T-cell (primary cell): Measurements from ENCODE around the gene LHFPL2. TPM values are rescaled to one million over a fixed set of nuclear protein-coding genes. Genes with fewer than 3 reads are reported as not detected.

ENCODE experiments used
- ATAC-seq, 4 experiments: fragments of 200-7000 bp in 3 of 4; fragments of 150-1000 bp in 1 of 4; cut with Tn5 transposase; replicated peaks in 1 of 4; 1 replicate in 3 of 4; 2 replicates in 1 of 4; pipeline ENCODE4 v1.10.0; 2021; ENCODE audit warnings: moderate library complexity in 3 of 4, mild to moderate bottlenecking in 2 of 4, moderate number of reproducible peaks in 1 of 4
- CTCF ChIA-PET, 2 donors: fragments of 300-600 bp; sonication (Branson Sonifier 250); formaldehyde crosslinking; loops; one replicate each; lab custom pipeline; 2022; ENCODE audit warnings: antibody characterized with exemption in 2 of 2; lab: Charles Lee
- POLR2A ChIA-PET, 2 donors: fragments of 300-600 bp; sonication (Branson Sonifier 250); formaldehyde crosslinking; loops; one replicate each; lab custom pipeline; 2022; ENCODE audit warnings: antibody characterized with exemption in 2 of 2; lab: Charles Lee
- DNase-seq, 35 experiments: peaks; one replicate each; pipeline versions ENCODE4 v3.0.0 to v3.0.0-alpha.2; 2013 to 2023
- H3K27ac ChIP-seq: one replicate; pipeline ENCODE4 v1.5.1; 2013; ENCODE audit warnings: low read length
- H3K27me3 ChIP-seq, 2 experiments: replicated peaks in 1 of 2; 1 replicate in 1 of 2; 2 replicates in 1 of 2; pipeline versions ENCODE4 v1.6.1 to v1.7.0; 2013; ENCODE audit warnings: low read length in 1 of 2, mixed read lengths in 1 of 2; ENCODE audit not compliant: control insufficient read depth in 2 of 2, insufficient read depth in 2 of 2; ENCODE audit errors: extremely low read depth in 1 of 2
- H3K36me3 ChIP-seq, 2 donors: 1 replicate in 1 of 2; 2 replicates in 1 of 2; pipeline versions ENCODE4 v1.6.1 to v1.7.0; 2013; ENCODE audit warnings: low read length in 1 of 2; ENCODE audit not compliant: control insufficient read depth in 2 of 2, insufficient read depth in 1 of 2; ENCODE audit errors: extremely low read depth in 1 of 2
- H3K4me1 ChIP-seq, 2 experiments: 1 replicate in 1 of 2; 2 replicates in 1 of 2; pipeline versions ENCODE4 v1.6.1 to v1.7.0; 2013; ENCODE audit warnings: low read length in 2 of 2, mixed read lengths in 1 of 2; ENCODE audit not compliant: insufficient read depth in 2 of 2, control insufficient read depth in 1 of 2; ENCODE audit errors: extremely low read depth in 1 of 2
- H3K4me3 ChIP-seq, 2 donors: 1 replicate in 1 of 2; 2 replicates in 1 of 2; pipeline versions ENCODE4 v1.5.1 to v1.7.0; 2013; ENCODE audit warnings: mild to moderate bottlenecking in 2 of 2, low read length in 1 of 2, moderate library complexity in 1 of 2; ENCODE audit not compliant: control insufficient read depth in 1 of 2; ENCODE audit errors: extremely low read depth in 1 of 2
- H3K9me3 ChIP-seq: 2 replicates; pipeline ENCODE4 v1.7.0; 2013
- H3K27ac Mint-ChIP-seq, 2 donors: one replicate each; pipeline ENCODE4 v1.8.0; 2020 to 2021; ENCODE audit warnings: mild to moderate bottlenecking in 2 of 2, mixed read lengths in 2 of 2
- H3K27me3 Mint-ChIP-seq, 2 donors: one replicate each; pipeline ENCODE4 v1.8.0; 2021 to 2022; ENCODE audit warnings: mixed read lengths in 2 of 2
- H3K36me3 Mint-ChIP-seq: one replicate; pipeline ENCODE4 v1.8.0; 2021; ENCODE audit warnings: mixed read lengths
- H3K4me1 Mint-ChIP-seq, 3 donors: one replicate each; pipeline ENCODE4 v1.8.0; 2020 to 2022; ENCODE audit warnings: mixed read lengths in 3 of 3, mild to moderate bottlenecking in 1 of 3
- H3K4me3 Mint-ChIP-seq, 3 donors: one replicate each; pipeline ENCODE4 v1.8.0; 2020 to 2022; ENCODE audit warnings: mild to moderate bottlenecking in 3 of 3, mixed read lengths in 3 of 3, moderate library complexity in 3 of 3
- H3K9me3 Mint-ChIP-seq, 3 donors: one replicate each; pipeline ENCODE4 v1.8.0; 2020 to 2022; ENCODE audit warnings: mixed read lengths in 3 of 3
- WGBS: methylation state at CpG from one replicate; pipeline ENCODE4 v1.1.5; 2013; ENCODE audit warnings: missing lambda C conversion rate; ENCODE audit not compliant: insufficient coverage; 5-methylcytosine and 5-hydroxymethylcytosine counted together
- total RNA-seq, 35 experiments: library from RNA in 6 of 35; stranded (reverse) in 6 of 35; fragments of 120-200 nt in 1 of 35; gene quantifications; one replicate each; pipeline versions ENCODE4 v1.2.1 to v1.2.4 and lab custom pipeline; 2013 to 2026

The LHFPL2 gene
- total RNA-seq, 5 donors from 2014 or later (not counting 1 experiment from before 2014, with no cell fraction given): 0.19 to 1.9 (median 0.82) TPM

DNA sequence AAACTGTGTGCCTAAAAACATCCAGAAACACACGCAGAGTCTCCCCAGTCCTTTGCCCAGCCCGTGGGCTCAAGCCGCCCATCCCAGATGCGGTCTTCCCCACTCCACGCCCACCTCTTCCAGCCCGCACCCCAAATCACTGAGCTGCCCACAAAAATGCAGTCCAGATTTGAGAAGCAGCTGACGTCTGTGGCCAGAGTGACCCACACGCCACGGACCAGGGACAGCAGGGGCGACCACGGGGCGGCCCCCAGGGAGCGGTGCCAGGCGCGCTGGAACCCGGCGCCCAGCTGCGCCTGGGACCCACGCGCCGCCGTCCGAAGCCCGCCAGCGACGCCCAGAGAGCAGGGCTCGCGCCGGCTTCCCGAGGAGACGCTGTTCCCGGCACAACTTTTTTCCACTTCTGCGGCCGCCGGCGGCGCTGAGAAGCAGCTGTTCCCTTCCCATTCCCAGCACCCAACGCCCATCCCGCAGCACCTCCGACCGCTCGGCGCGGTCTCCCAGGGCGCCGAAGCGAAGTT, 674 bp downstream of the LHFPL2 start:
- no peaks in the 10 kb centered on the region for H3K36me3 Mint-ChIP-seq
- no peak overlapping the region for H3K27ac ChIP-seq
- H3K27me3 ChIP-seq: peaks cover 2 to 41% of the 10 kb centered on the region in 2 experiments
- H3K27ac Mint-ChIP-seq: no peak overlapping the region
- peaks cover 7 to 15% of the 10 kb centered on the region in 2 experiments for H3K4me1 ChIP-seq
- ATAC-seq: no peak
- H3K4me3 Mint-ChIP-seq: peak overlapping the region; percentile 68 to 75 (median 73)
- ChIA-PET POLR2A (no interaction called here), CTCF (no interaction called here)
- DNase-seq: no peak
- H3K27me3 Mint-ChIP-seq: peaks cover 38 to 57% of the 10 kb centered on the region in 2 donors
- WGBS: 5% methylated on average over 47 of the region's 47 CpGs
- H3K9me3 ChIP-seq: no peaks in the 10 kb centered on the region
- H3K4me1 Mint-ChIP-seq: peaks cover 15 to 19% (median 16%) of the 10 kb centered on the region in 3 donors
- H3K4me3 ChIP-seq: peak overlapping the region in 1 of 2 donors; percentile 68
- H3K36me3 ChIP-seq: no peaks in the 10 kb centered on the region
- H3K9me3 Mint-ChIP-seq: no peaks in the 10 kb centered on the region

DNA sequence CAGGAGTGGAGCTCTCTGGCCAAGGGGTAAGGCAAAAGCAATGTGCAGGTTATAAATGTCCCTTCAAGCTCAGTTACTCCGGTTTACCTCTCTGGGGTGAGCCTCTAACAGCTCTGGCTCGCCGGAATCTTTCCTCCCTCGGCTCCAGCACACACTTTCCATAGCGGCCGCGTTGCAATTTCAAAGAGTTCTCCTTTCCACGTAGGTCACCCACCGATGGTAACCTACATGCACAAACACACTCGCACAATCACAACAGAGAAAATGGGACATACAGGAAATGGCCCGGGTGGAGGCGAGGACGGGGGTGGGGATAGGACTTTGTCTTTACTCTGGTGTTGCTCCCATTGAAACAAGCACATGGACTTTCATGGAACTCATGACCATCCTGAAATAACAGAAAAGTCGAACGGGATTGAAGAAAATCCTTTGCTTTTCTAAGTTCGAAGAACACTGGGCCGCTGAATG, 1.2 kb downstream of the LHFPL2 start:
- Mint-ChIP-seq H3K9me3 (no peaks in the 10 kb centered on the region), H3K4me1 (peaks cover 15 to 19% (median 16%) of the 10 kb centered on the region in 3 donors), H3K27ac (peak overlapping the region in 1 of 2 donors; percentile 6), H3K27me3 (peaks cover 41 to 61% of the 10 kb centered on the region in 2 donors), H3K36me3 (no peaks in the 10 kb centered on the region), H3K4me3 (peak overlapping the region; percentile 68 to 75 (median 73))
- no peaks in the 10 kb centered on the region for H3K36me3 ChIP-seq
- H3K9me3 ChIP-seq: no peaks in the 10 kb centered on the region
- WGBS: 3% methylated on average over 5 of the region's 17 CpGs
- DNase-seq (no peak), ATAC-seq (no peak)
- POLR2A ChIA-PET: no interaction called here
- peaks cover 7 to 15% of the 10 kb centered on the region in 2 experiments for H3K4me1 ChIP-seq
- peak overlapping the region in 1 of 2 donors; percentile 68 for H3K4me3 ChIP-seq
- CTCF ChIA-PET: no interaction called here
- H3K27ac ChIP-seq: no peak overlapping the region
- peaks cover 2 to 41% of the 10 kb centered on the region in 2 experiments for H3K27me3 ChIP-seq

GRCh38 chr5:78644741-78645300, 3.8 kb downstream of the LHFPL2 start:
- ATAC-seq (no peak), DNase-seq (no peak)
- Histone ChIP-seq H3K9me3 (no peaks in the 10 kb centered on the region), H3K4me3 (no peak overlapping the region), H3K27me3 (peaks cover 2 to 38% of the 10 kb centered on the region in 2 experiments), H3K36me3 (no peaks in the 10 kb centered on the region), H3K27ac (no peak overlapping the region), H3K4me1 (peaks cover 7 to 15% of the 10 kb centered on the region in 2 experiments)
- peaks cover 14 to 16% (median 15%) of the 10 kb centered on the region in 3 donors for H3K4me1 Mint-ChIP-seq
- peaks cover 32 to 51% of the 10 kb centered on the region in 2 donors for H3K27me3 Mint-ChIP-seq
- POLR2A ChIA-PET: no interaction called here
- H3K4me3 Mint-ChIP-seq: no peak overlapping the region
- CTCF ChIA-PET: no interaction called here
- WGBS: 72% methylated on average over 2 of the region's 2 CpGs
- no peaks in the 10 kb centered on the region for H3K9me3 Mint-ChIP-seq
- no peaks in the 10 kb centered on the region for H3K36me3 Mint-ChIP-seq
- H3K27ac Mint-ChIP-seq: no peak overlapping the region

GRCh38 chr5:78644129-78644528, 4.4 kb downstream of the LHFPL2 start:
- Mint-ChIP-seq H3K27me3 (peaks cover 29 to 44% of the 10 kb centered on the region in 2 donors), H3K9me3 (no peaks in the 10 kb centered on the region)

GRCh38 chr5:78642701-78643100, 5.9 kb downstream of the LHFPL2 start:
- Mint-ChIP-seq H3K27ac (no peak overlapping the region), H3K4me1 (peaks cover 12 to 13% (median 12%) of the 10 kb centered on the region in 3 donors), H3K9me3 (no peaks in the 10 kb centered on the region), H3K27me3 (peaks cover 29 to 43% of the 10 kb centered on the region in 2 donors), H3K36me3 (no peaks in the 10 kb centered on the region), H3K4me3 (no peak overlapping the region)
- peaks cover 2 to 23% of the 10 kb centered on the region in 2 experiments for H3K27me3 ChIP-seq
- ATAC-seq (no peak), DNase-seq (no peak)
- H3K27ac ChIP-seq: no peak overlapping the region
- no peaks in the 10 kb centered on the region for H3K9me3 ChIP-seq
- no peak overlapping the region for H3K4me3 ChIP-seq
- CTCF ChIA-PET: no interaction called here
- 100% methylated on average over 1 of the region's 1 CpG for WGBS
- H3K4me1 ChIP-seq: peaks cover 6 to 7% of the 10 kb centered on the region in 2 experiments
- H3K36me3 ChIP-seq: no peaks in the 10 kb centered on the region
- POLR2A ChIA-PET: no interaction called here

More at GRCh38 chr5:78644129-78644528, 4.4 kb downstream of the LHFPL2 start:
- no peak overlapping the region for H3K27ac ChIP-seq
- no peaks in the 10 kb centered on the region for H3K9me3 ChIP-seq
- H3K4me3 ChIP-seq: no peak overlapping the region
- no peak for ATAC-seq
- 100% methylated on average over 1 of the region's 3 CpGs for WGBS
- H3K27me3 ChIP-seq: peaks cover 2 to 32% of the 10 kb centered on the region in 2 experiments
- CTCF ChIA-PET: no interaction called here
- no peak overlapping the region for H3K27ac Mint-ChIP-seq
- no peak overlapping the region for H3K4me3 Mint-ChIP-seq
- no peaks in the 10 kb centered on the region for H3K36me3 ChIP-seq
- POLR2A ChIA-PET: no interaction called here
- DNase-seq: no peak
- H3K4me1 Mint-ChIP-seq: peaks cover 13% of the 10 kb centered on the region in 3 donors
- H3K36me3 Mint-ChIP-seq: no peaks in the 10 kb centered on the region
- peaks cover 7 to 14% of the 10 kb centered on the region in 2 experiments for H3K4me1 ChIP-seq

DNA sequence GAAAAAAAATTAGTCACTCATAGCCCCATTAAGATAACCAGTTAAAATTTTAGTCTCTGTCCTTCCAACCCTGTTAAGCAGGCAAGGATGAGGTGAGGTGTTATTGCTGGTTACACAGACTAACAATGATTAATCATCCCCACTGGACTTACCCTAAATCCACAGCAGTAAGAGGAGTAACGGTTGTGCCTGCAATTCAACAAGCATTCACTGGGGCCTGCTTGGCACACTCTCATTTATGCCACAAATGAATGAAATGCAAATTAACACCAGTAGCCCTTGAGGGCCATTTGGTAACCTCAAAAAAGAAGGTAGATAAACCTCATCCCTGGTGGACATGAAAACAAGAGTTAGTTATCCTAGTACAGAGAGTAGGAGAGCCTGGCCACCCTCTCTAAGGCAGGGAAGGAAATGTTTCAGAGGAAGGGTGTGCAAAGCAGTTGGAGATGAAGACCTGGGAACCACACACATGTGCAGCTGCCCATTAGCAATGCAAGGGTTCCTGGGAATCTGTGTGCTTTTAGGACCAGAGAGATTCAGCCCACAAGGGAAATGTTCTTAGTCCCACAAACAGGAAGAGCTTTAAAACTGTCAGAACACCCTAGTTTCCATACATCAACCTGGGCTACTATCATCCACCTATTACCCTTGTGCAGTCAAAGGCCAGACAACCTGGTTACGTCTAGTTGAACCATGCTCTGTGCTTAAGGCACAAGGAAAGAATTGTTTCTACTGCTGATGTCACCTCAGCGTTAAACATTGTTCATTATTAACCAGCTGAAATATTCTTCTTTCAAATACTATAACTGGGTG, 7.7 kb downstream of the LHFPL2 start:
- H3K36me3 ChIP-seq: no peaks in the 10 kb centered on the region
- H3K9me3 Mint-ChIP-seq: no peaks in the 10 kb centered on the region
- no peak overlapping the region for H3K27ac Mint-ChIP-seq
- H3K4me3 ChIP-seq: no peak overlapping the region
- H3K27me3 Mint-ChIP-seq: peaks cover 14 to 27% of the 10 kb centered on the region in 2 donors
- 100% methylated on average over 2 of the region's 3 CpGs for WGBS
- no peak overlapping the region for H3K27ac ChIP-seq
- peaks cover 0 to 12% of the 10 kb centered on the region in 2 experiments for H3K27me3 ChIP-seq
- DNase-seq: no peak
- H3K4me1 Mint-ChIP-seq: no peaks in the 10 kb centered on the region
- H3K9me3 ChIP-seq: no peaks in the 10 kb centered on the region
- POLR2A ChIA-PET: no interaction called here
- ATAC-seq: no peak
- H3K4me1 ChIP-seq: no peaks in the 10 kb centered on the region
- no peaks in the 10 kb centered on the region for H3K36me3 Mint-ChIP-seq
- CTCF ChIA-PET: no interaction called here
- no peak overlapping the region for H3K4me3 Mint-ChIP-seq
